ENCODE measurements around the gene VPREB3.

VPREB3 gene

DNA sequence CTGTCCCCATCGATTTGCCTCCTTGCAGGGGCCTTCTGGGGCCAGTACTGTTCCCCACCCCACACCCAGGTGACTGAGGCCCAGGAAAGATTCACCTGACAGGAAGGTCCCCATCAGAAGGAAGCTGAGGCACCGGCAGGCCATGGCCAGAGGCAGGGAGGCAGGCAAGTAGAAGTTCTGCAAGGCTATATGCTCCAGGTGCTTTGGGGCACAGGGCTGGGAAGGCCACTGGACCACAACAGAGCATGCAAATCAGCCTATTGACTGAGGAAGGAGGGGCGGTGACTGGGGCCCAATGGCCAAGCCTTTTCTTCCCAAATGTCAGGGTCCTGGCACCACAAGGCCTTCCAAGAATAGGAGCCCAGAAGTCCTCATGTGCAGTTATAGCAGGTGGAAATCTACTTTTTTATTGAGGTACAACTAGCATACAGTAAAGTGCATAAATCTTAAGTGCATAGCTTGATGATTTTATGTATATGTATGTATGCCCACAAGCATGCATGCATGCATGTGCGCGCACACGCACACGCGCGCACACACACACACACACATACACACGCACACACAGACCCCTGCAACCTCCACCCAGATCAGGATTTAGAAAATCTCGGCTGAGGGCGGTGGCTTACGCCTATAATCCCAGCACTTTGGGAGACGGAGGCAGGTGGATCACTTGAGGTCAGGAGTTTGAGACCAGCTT, at the start of gene VPREB3:
VPREB3 (minus strand) TSS at position 206 of the 700 bp plus-strand sequence; CDS start at position 144, 62 bp downstream.
- no peak for DNase-seq

- DNase-seq = no peak
Measured at GRCh38 chr22:23803001-23803819, 49.0 kb upstream of the VPREB3 start.

DNA sequence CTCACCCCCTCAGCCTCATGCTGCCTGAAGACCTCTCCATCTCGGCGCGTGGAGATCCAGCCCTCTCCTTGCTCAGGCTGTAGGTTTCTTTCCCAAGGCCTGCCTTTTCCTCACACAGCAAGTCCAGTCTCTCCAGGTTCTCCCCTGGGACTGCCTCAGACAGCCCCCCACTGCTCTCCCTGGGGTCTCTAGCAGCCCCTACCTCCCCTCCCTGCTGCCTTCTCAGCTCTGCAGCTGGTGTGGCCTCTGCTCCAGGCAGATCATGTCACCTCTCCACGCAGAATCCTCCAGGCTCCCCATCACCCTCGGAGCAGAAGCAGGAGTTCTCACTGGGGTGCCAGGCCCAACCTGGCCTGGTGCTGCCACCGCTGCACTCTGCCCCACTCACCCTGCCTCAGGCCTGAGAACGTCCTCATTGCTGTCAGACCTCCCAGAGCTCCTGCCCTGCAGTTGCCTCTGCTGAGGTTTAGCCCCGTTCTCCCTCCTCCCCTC, 47.7 kb upstream of the VPREB3 start:
- no peak for DNase-seq

DNA sequence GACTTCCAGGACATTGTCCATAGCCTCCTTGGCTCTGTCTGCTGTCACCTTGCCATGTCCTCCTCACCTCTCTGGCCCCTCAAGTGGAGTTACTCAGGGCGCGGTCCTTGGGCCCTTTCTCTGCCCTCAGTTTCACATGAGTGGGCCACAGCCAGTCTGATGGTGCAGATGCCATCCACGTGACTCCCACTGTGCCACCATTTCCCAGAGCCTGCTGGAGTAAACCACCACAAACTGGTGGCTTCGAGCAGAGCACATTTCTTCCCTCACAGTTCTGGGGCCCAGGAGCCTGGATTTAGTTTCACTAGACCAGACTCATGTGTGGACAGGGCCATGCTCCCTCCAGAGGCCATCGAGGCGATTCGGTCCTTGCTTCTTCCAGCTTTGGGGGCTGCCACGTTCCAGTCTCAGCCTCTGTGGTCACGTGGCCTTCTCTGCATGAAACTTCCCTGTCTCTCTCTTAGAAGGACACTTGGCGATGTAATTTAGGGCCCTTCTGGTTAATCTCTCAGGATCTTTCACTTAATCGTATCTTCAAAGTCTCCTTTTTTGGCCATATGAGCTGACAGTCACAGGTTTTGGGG, 47.1 kb upstream of the VPREB3 start:
- DNase-seq = no peak

- DNase-seq = no peak
Measured at GRCh38 chr22:23800297-23801237, 46.3 kb upstream of the VPREB3 start.

GRCh38 chr22:23796461-23796860, 42.2 kb upstream of the VPREB3 start:
- no peak for DNase-seq

- no peak for DNase-seq
Measured at GRCh38 chr22:23793326-23793725, 39.1 kb upstream of the VPREB3 start.

- no peak for DNase-seq
Measured at GRCh38 chr22:23791738-23792645, 37.8 kb upstream of the VPREB3 start.

DNA sequence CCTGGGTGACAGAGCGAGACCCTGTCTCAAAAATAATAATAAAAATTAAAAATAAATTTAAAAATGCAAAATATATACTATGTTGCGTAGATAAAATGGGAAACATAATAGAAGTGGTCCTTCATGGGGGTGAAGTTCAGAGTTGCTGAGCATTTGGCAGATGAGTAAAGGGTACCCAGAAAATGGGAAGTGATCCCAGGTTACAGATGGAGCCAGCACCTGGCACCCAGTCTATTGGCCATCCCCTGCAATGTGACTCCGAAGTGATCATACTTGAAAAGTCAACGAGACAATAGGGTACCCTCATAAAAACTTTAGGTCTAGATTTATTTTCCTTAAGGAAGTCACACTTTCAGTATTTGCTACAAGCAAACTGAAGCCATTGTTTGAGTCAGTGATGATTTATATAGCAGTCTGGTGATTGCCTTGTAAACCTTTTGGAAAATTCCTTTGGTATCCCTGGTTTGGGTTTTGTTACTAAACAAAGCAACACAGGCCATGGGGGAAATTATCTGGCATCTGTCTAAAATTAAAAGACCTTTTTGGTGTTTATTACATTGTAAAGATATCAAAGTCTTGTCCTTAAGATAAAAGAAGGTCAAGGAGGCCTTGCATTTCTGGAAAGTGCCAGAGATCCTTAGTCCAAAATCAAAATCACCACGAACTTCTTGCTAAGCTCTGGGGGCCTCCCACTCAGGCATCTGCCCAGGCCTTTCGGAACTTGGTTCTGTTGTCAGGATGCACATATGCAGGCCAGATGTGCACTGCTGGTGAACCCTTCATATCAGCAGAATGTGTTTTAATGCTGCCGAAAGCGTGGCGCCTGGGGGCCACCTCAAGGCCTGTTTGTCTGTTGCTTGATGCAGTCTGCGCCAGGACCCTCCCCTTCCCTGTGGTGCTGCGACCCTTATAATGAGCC, 36.9 kb upstream of the VPREB3 start:
- no peak for DNase-seq

DNA sequence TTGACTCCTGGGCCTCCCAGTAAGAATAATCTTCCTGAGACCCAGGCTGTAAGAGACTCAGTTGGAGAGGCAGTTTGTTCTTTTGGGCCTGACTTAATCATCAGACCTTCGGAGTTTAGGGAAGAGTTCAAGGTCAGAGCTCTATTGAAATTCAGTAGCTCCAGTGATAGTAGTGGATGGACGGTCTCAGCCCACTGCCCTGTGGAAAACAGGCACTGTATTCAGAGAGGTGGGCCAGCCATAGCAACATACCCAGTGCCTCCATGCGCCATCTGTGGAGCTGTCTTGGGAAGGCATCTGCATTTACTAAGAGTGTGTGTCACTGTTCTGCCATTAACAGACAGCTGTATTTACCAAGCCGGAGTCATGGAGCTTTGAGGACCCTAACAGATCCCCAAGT, 35.4 kb upstream of the VPREB3 start:
- DNase-seq = no peak

- DNase-seq = no peak
Measured at GRCh38 chr22:23789121-23789520, 34.9 kb upstream of the VPREB3 start.

- DNase-seq = no peak
Measured at GRCh38 chr22:23787910-23788309, 33.7 kb upstream of the VPREB3 start.

GRCh38 chr22:23787600-23787896, 33.3 kb upstream of the VPREB3 start:
- no peak for DNase-seq

GRCh38 chr22:23786752-23787599, 32.8 kb upstream of the VPREB3 start, which contains the start of gene SMARCB1:
Gene SMARCB1, plus strand, starts transcription at chr22:23786966. Its CDS starts 204 bp downstream, at chr22:23787170.
- DNase-seq = peak; percentile 70

DNA sequence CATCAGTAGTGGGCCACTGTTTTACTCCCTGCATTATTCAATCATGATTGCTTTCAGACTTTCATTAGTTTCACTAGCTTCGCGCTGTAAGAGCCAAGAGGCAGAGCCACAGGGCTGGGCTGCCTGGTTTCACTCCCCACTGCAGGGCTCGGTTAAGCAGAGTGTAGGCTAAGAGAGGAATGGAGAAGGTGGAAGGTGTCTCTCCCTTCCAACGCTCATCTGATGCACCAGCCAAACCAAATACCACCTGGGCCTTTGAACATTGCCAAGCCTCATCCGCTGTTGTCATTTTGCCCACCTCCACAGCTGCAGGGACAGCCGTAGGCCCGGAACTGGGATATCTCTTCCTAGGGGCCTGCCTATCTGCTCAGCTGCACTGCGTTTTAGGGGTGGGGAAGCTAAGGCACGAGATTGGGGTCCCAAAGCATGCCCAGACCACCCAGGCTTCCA, 32.1 kb upstream of the VPREB3 start:
- no peak for DNase-seq

DNA sequence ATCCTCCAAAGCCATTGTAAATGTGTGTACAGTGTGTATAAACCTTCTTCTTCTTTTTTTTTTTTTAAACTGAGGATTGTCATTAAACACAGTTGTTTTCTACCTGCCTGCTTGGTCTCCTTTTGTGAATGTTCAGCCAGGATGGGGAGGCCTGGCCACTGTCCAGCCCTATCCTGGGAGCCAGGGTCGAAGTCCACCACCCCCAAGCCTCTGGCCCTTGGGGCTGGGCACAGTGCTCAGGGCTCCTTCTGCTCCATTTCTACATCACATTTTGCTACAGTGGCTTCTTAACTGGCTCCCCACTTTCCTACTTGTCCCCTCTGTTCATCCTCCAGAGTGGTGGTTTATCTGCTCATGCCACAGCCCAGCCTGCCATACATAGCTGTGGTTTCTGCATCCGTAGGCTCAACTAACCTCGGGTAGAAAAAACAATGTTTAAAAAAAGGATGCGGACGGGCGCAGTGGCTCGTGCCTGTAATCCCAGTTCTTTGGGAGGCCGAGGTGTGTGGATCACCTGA, 30.0 kb upstream of the VPREB3 start:
- DNase-seq = no peak

GRCh38 chr22:23783265-23784150, 29.3 kb upstream of the VPREB3 start:
- DNase-seq = no peak

- DNase-seq = no peak
Measured at GRCh38 chr22:23782703-23783102, 28.5 kb upstream of the VPREB3 start.

Data from kidney glomerular epithelial cell (primary cell).